Spinal cord (tissue), 10 donors: ENCODE results near the gene LRRN2. TPM values are rescaled to one million over a fixed set of nuclear protein-coding genes. Genes with fewer than 3 reads are reported as not detected.

Experiments
- DNase-seq, 6 donors: peaks; one replicate each; pipeline versions ENCODE4 v3.0.0 to v3.0.0-alpha.2; 2013 to 2015; ENCODE audit warnings: low spot score in 6 of 6, low read depth in 4 of 6
- H3K27ac ChIP-seq: one replicate; pipeline ENCODE4 v1.5.1; 2013; ENCODE audit warnings: low read depth, low read length, control low read depth
- H3K27me3 ChIP-seq: one replicate; pipeline ENCODE4 v1.6.1; 2013; ENCODE audit warnings: low read length; ENCODE audit not compliant: control insufficient read depth, insufficient read depth
- H3K36me3 ChIP-seq: one replicate; pipeline ENCODE4 v1.6.1; 2013; ENCODE audit warnings: low read length; ENCODE audit not compliant: control insufficient read depth, insufficient read depth
- H3K4me1 ChIP-seq: one replicate; pipeline ENCODE4 v1.6.1; 2013; ENCODE audit warnings: low read length; ENCODE audit not compliant: control insufficient read depth, insufficient read depth
- H3K4me3 ChIP-seq: one replicate; pipeline ENCODE4 v1.5.1; 2013; ENCODE audit warnings: low read depth, low read length, control low read depth
- H3K9me3 ChIP-seq: one replicate; pipeline ENCODE4 v1.6.1; 2013; ENCODE audit warnings: low read length; ENCODE audit not compliant: control insufficient read depth, insufficient read depth
- WGBS: methylation state at CpG from one replicate; pipeline ENCODE4 v1.1.5; 2013; ENCODE audit warnings: missing lambda C conversion rate; ENCODE audit not compliant: insufficient coverage; 5-methylcytosine and 5-hydroxymethylcytosine counted together
- polyA plus RNA-seq, 2 donors: library from polyadenylated mRNA; unstranded; fragments of 120-200 nt; gene quantifications; one replicate each; pipeline ENCODE4 v1.2.1, GENCODE V29; 2013; ENCODE audit not compliant: insufficient read length in 2 of 2
- total RNA-seq, 2 donors: library from RNA; depleted of rRNA in 1 of 2; stranded (reverse); fragments of 120-200 nt in 1 of 2; fragments of >200 nt in 1 of 2; gene quantifications; one replicate each; pipeline versions ENCODE4 v1.2.3 to v1.2.4, GENCODE V29; 2013 to 2014
- donor health status: healthy.

Gene LRRN2
- total and polyA plus RNA-seq, 4 donors: 10.3 to 53.1 (median 30.9) TPM

DNA sequence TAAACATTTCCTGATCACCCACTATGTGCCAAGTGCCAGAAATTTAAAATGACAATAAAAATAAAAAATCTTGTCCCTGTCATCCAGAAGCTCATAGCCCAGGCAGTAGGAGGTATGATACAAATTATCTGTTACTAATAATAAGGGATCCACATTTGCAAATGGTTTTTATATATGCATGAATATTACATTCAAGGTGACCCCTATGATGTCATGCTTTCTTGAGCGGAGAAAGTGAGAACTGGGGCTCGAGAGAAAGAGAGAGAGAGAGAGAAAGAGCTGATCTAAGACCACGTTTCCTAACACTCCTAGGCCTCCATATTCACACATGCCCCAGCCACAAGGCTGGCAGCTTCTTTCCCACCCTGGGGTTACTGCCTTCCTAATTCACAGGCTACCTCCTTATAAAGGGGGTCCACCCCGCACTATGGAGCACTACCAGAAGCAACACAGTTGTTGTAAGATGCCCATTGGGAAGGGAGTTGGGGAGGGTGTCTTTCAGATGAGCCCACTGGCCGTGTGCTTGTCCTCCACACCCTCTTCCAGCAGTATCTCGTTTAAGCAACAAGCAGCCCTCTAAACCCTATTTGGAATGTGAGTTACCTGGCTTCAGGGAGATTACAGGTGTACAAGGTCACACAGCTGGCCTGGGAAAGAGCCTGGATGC is 28.8 kb upstream of the LRRN2 start:
- Histone ChIP-seq H3K27ac (no peak overlapping the region), H3K4me3 (no peak overlapping the region), H3K4me1 (peaks cover 30% of the 10 kb centered on the region), H3K27me3 (no peaks in the 10 kb centered on the region), H3K9me3 (no peaks in the 10 kb centered on the region), H3K36me3 (no peaks in the 10 kb centered on the region)
- DNase-seq: no peak
- WGBS: no CpG with 5 or more reads among the region's 6 CpGs

- Histone ChIP-seq H3K4me1 (peaks cover 30% of the 10 kb centered on the region), H3K9me3 (no peaks in the 10 kb centered on the region), H3K36me3 (no peaks in the 10 kb centered on the region), H3K27me3 (no peaks in the 10 kb centered on the region), H3K4me3 (no peak overlapping the region), H3K27ac (no peak overlapping the region)
- no CpG with 5 or more reads among the region's 5 CpGs for WGBS
- peak in 2 of 6 donors; percentile 57 to 88 for DNase-seq
Observed at GRCh38 chr1:204713541-204713940, 28.0 kb upstream of the LRRN2 start.

- Histone ChIP-seq H3K4me1 (peaks cover 32% of the 10 kb centered on the region), H3K36me3 (no peaks in the 10 kb centered on the region), H3K27ac (no peak overlapping the region), H3K4me3 (no peak overlapping the region), H3K9me3 (no peaks in the 10 kb centered on the region), H3K27me3 (no peaks in the 10 kb centered on the region)
- WGBS: 84% methylated on average over 4 of the region's 4 CpGs
- no peak for DNase-seq
Observed at GRCh38 chr1:204712708-204713430, 27.3 kb upstream of the LRRN2 start.

- H3K36me3 ChIP-seq: no peaks in the 10 kb centered on the region
- H3K9me3 ChIP-seq: no peaks in the 10 kb centered on the region
- no peak overlapping the region for H3K4me3 ChIP-seq
- H3K27ac ChIP-seq: no peak overlapping the region
- peaks cover 39% of the 10 kb centered on the region for H3K4me1 ChIP-seq
- H3K27me3 ChIP-seq: no peaks in the 10 kb centered on the region
- 20% methylated on average over 21 of the region's 23 CpGs for WGBS
- DNase-seq: peak in 2 of 6 donors; percentile 70 to 73
Observed at GRCh38 chr1:204711947-204712701, 26.6 kb upstream of the LRRN2 start.

- Histone ChIP-seq H3K36me3 (no peaks in the 10 kb centered on the region), H3K27me3 (no peaks in the 10 kb centered on the region), H3K27ac (no peak overlapping the region), H3K9me3 (no peaks in the 10 kb centered on the region), H3K4me1 (peaks cover 47% of the 10 kb centered on the region), H3K4me3 (no peak overlapping the region)
- WGBS: 64% methylated on average over 7 of the region's 16 CpGs
- DNase-seq: no peak
Observed at GRCh38 chr1:204711103-204711946, 25.8 kb upstream of the LRRN2 start.

DNA sequence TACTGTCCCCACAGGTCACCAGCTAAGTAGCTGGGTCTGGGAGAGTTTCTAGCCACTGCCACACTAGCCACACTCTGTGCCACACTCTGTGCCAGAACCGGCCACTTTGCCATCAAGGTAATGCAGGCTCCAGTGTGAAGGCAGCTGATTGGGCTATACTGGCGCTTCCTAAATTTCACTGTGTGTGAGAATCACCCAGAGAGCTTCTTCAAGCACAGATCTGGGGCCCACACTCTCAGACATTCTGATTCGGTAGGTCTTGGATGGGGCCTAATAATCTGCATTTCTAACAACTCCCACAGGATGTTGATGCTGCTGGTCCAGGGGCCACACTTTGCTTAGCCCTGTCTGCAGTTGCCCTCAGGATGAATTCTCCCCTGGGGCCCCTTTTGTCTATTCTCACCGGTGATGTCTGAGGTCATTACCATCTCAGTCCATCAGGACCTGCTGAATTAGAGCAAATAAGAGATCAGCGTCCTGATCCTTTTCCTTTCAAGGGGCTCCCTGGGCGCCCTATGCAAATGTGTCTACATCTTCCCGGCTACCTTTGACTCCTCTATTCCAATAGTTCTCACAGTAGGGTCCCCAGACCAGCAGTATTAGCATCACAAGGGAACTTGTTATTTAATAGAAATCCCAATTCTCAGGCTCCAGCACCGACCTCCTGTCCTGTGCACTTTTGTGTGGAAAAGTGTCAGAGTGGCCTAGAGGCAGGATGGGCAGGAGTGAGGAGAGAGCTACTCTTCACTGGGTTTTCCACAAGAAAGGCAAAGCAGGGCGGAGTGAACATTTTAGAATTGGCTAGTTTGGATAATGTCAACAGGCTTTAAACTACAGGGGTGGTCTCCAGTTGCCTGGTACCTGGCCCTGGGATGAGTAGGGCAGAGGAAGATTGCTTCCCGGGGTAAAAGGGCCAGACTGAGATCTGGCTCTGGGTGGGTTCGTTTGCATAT is 24.7 kb upstream of the LRRN2 start:
- no peaks in the 10 kb centered on the region for H3K9me3 ChIP-seq
- H3K27me3 ChIP-seq: no peaks in the 10 kb centered on the region
- no peaks in the 10 kb centered on the region for H3K36me3 ChIP-seq
- DNase-seq: no peak
- 59% methylated on average over 9 of the region's 11 CpGs for WGBS
- peaks cover 48% of the 10 kb centered on the region for H3K4me1 ChIP-seq
- no peak overlapping the region for H3K27ac ChIP-seq
- no peak overlapping the region for H3K4me3 ChIP-seq

GRCh38 chr1:204709021-204709420 is 23.5 kb upstream of the LRRN2 start:
- Histone ChIP-seq H3K36me3 (no peaks in the 10 kb centered on the region), H3K27me3 (no peaks in the 10 kb centered on the region), H3K9me3 (no peaks in the 10 kb centered on the region), H3K27ac (no peak overlapping the region), H3K4me1 (peaks cover 44% of the 10 kb centered on the region), H3K4me3 (no peak overlapping the region)
- WGBS: 70% methylated on average over 1 of the region's 3 CpGs
- DNase-seq: no peak

DNA sequence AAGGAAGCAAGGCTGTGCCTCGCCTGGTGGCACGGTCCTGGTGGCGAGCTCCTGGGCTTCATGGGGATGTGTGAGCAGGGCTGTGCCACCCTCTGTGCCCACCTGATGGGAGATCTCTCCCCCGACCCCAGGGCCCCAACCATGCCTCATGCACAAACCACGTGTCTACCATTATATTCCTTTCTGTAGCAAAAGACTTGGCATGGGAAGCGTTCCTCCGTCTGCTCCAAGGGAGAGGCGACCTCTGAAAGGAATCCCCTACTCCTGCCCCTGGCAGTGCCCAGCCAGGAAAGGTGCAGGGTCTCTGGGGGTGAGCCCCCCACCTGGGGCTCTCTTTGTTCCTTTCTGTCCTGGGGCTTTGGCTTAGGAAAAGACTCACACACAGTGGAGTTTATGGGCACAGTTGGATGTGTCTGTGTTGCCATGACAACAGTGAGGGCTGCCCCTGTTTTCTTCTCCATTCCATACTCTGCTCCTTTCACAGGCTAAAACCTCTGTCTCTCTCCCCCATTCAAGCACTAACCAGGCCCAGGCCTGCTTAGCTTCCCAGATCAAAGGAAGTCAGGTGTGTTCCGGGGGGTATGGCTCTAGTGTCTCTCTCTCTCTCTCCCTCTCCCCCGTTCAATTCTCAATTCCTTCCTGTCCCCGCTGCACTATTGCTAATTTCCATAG is 21.4 kb upstream of the LRRN2 start:
- Histone ChIP-seq H3K4me1 (peaks cover 49% of the 10 kb centered on the region), H3K9me3 (no peaks in the 10 kb centered on the region), H3K27me3 (no peaks in the 10 kb centered on the region), H3K36me3 (no peaks in the 10 kb centered on the region), H3K27ac (no peak overlapping the region), H3K4me3 (no peak overlapping the region)
- WGBS: 11% methylated on average over 5 of the region's 11 CpGs
- DNase-seq: peak in 5 of 6 donors; percentile 43 to 96 (median 76)
